ENCODE data around the gene THSD7B. TPM values are rescaled to one million over a fixed set of nuclear protein-coding genes. Genes with fewer than 3 reads are reported as not detected.

THSD7B gene
- total RNA-seq, 1 donor from 2014 or later = 0.38 TPM

- intact Hi-C loops (cut with DNase I) = no loop called here
- Histone ChIP-seq H3K4me3 (no peak overlapping the region), H3K36me3 (no peaks in the 10 kb centered on the region), H3K4me1 (no peaks in the 10 kb centered on the region), H3K27ac (no peak overlapping the region), H3K9me3 (no peaks in the 10 kb centered on the region), H3K27me3 (ENCODE audit: low read depth) (no peaks in the 10 kb centered on the region)
- ATAC-seq (no peak), DNase-seq (no peak)
- TF ChIP-seq CTCF (IDR thresholded peaks at IDR 0.05) = no peak
Measured at GRCh38 chr2:137220438-137220993, 455.2 kb downstream of the THSD7B start.

DNA sequence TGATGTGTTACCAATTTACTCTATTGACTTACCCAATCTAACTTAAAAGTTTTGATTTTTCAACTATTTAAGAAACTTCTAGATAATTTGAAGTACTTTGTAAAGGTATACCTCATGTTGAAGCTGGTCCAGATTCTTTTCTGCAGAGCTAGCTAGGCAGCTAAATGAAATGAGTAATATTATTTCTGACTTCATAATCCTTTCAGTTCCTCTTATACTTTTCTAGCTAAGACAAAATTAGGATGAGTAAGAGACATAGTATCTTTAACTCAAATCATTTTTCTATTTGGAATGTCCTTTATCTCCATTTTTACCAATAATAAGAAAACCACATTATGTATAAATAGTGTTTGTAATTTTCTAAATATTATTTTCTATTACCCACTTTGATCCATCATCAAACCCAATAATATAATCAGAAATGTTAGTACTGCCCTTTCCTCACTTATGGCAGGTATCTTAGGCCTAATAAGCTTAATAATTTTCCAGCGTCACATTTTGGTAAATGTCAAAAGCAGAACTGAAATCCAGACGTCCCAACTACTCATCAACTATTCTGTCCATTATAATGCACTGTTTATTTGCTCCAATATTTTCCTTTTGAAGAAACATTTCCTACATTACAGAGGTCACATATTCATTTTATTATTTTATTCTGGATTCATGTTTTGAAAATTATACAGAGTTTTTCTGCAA is 456.6 kb downstream of the THSD7B start:
- ATAC-seq = no peak
- Histone ChIP-seq H3K27me3 (ENCODE audit: low read depth) (no peaks in the 10 kb centered on the region), H3K4me1 (no peaks in the 10 kb centered on the region), H3K27ac (no peak overlapping the region), H3K4me3 (no peak overlapping the region), H3K36me3 (no peaks in the 10 kb centered on the region), H3K9me3 (no peaks in the 10 kb centered on the region)
- DNase-seq = no peak
- intact Hi-C loops (cut with DNase I) = no loop called here
- no peak for TF ChIP-seq CTCF (IDR thresholded peaks at IDR 0.05)

DNA sequence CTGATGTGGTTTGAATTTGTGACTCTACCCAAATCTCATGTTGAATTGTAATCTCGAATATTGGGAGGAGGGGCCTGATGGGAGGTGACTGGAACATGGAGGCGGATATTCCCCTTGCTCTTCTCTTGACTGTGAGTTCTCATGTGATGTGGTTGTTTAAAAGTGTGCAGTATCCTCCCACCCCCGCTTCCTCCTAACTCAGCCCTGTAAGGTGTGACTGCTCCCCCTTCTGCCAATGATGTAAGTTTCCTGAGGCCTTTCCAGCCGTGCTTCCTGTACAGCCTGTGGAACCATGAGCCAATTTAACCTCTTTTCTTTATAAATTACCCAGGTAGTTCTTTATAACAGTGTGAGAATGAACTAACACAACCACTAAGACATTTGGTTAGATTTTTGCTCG is 458.4 kb downstream of the THSD7B start:
- H3K27me3 ChIP-seq (ENCODE audit: low read depth) = no peaks in the 10 kb centered on the region
- no peaks in the 10 kb centered on the region for H3K36me3 ChIP-seq
- intact Hi-C loops (cut with DNase I) = no loop called here
- DNase-seq (no peak), ATAC-seq (no peak)
- no peak for TF ChIP-seq CTCF (IDR thresholded peaks at IDR 0.05)
- H3K9me3 ChIP-seq = no peaks in the 10 kb centered on the region
- H3K4me3 ChIP-seq = no peak overlapping the region
- H3K27ac ChIP-seq = no peak overlapping the region
- no peaks in the 10 kb centered on the region for H3K4me1 ChIP-seq

GRCh38 chr2:137228566-137228965 is 463.2 kb downstream of the THSD7B start:
- no peaks in the 10 kb centered on the region for H3K36me3 ChIP-seq
- intact Hi-C loops (cut with DNase I) = no loop called here
- H3K9me3 ChIP-seq = no peaks in the 10 kb centered on the region
- H3K4me1 ChIP-seq = no peaks in the 10 kb centered on the region
- no peak overlapping the region for H3K4me3 ChIP-seq
- ATAC-seq = no peak
- H3K27me3 ChIP-seq (ENCODE audit: low read depth) = no peaks in the 10 kb centered on the region
- DNase-seq = no peak
- no peak for TF ChIP-seq CTCF (IDR thresholded peaks at IDR 0.05)
- no peak overlapping the region for H3K27ac ChIP-seq

- Histone ChIP-seq H3K4me3 (no peak overlapping the region), H3K4me1 (no peaks in the 10 kb centered on the region), H3K36me3 (no peaks in the 10 kb centered on the region), H3K9me3 (no peaks in the 10 kb centered on the region), H3K27me3 (ENCODE audit: low read depth) (no peaks in the 10 kb centered on the region), H3K27ac (no peak overlapping the region)
- TF ChIP-seq CTCF (IDR thresholded peaks at IDR 0.05) = no peak
- DNase-seq = no peak
- ATAC-seq = no peak
- intact Hi-C loops (cut with DNase I) = no loop called here
Measured at GRCh38 chr2:137229834-137230233, 464.5 kb downstream of the THSD7B start.
